ENCODE measurements around the gene FBXW9. TPM values are rescaled to one million over a fixed set of nuclear protein-coding genes. Genes with fewer than 3 reads are reported as not detected.

The FBXW9 gene
- total RNA-seq, 4 donors from 2014 or later: 5.9 to 13.7 (median 11.3) TPM

GRCh38 chr19:12675940-12676339, 20.5 kb downstream of the FBXW9 start:
- H3K4me3 ChIP-seq (replicated peaks in 1 of 3): no peak overlapping the region
- no peak overlapping the region for H3K27ac ChIP-seq
- intact Hi-C loops (cut with DNase I): loop anchor here (2.0 to 10.0 kb wide), 2 partner anchors 113 to 169 kb away; no protein-coding TSS in a partner anchor
- no peak for DNase-seq
- peaks cover 4 to 9% of the 10 kb centered on the region in 2 donors for H3K4me1 ChIP-seq
- H3K36me3 ChIP-seq: peaks cover 52 to 69% of the 10 kb centered on the region in 2 donors
- 92% methylated on average over 8 to 13 of the region's 15 CpGs for WGBS, 2 donors
- no peaks in the 10 kb centered on the region for H3K9me3 ChIP-seq
- TF ChIP-seq CTCF (IDR thresholded peaks at IDR 0.05): no peak
- TF ChIP-seq POLR2A (IDR thresholded peaks at IDR 0.05): no peak
- H3K27me3 ChIP-seq: no peaks in the 10 kb centered on the region

GRCh38 chr19:12675399-12675798, 21.0 kb downstream of the FBXW9 start:
- 95 to 96% methylated on average over 7 to 10 of the region's 10 CpGs for WGBS, 2 donors
- H3K27me3 ChIP-seq: no peaks in the 10 kb centered on the region
- TF ChIP-seq POLR2A (IDR thresholded peaks at IDR 0.05) (no peak), CTCF (IDR thresholded peaks at IDR 0.05) (no peak)
- peaks cover 52 to 69% of the 10 kb centered on the region in 2 donors for H3K36me3 ChIP-seq
- no peak for DNase-seq
- H3K4me3 ChIP-seq (replicated peaks in 1 of 3): no peak overlapping the region
- intact Hi-C loops (cut with DNase I): loop anchor here (2.0 to 10.0 kb wide), 2 partner anchors 113 to 169 kb away; no protein-coding TSS in a partner anchor
- no peak overlapping the region for H3K27ac ChIP-seq
- no peaks in the 10 kb centered on the region for H3K9me3 ChIP-seq
- H3K4me1 ChIP-seq: peaks cover 4 to 7% of the 10 kb centered on the region in 2 donors

- peaks cover 16 to 18% of the 10 kb centered on the region in 2 donors for H3K4me1 ChIP-seq
- H3K4me3 ChIP-seq (replicated peaks in 1 of 3): no peak overlapping the region
- no peak for DNase-seq
- no peak for TF ChIP-seq POLR2A (IDR thresholded peaks at IDR 0.05)
- no peak overlapping the region for H3K27ac ChIP-seq
- H3K9me3 ChIP-seq: no peaks in the 10 kb centered on the region
- H3K27me3 ChIP-seq: no peaks in the 10 kb centered on the region
- WGBS, 2 donors: 92% methylated on average over 7 to 10 of the region's 10 CpGs
- H3K36me3 ChIP-seq: peaks cover 32 to 48% of the 10 kb centered on the region in 2 donors
- intact Hi-C loops (cut with DNase I): loop anchor here (10.0 kb wide), 1 partner anchor 172 kb away; no protein-coding TSS in a partner anchor
These were observed 23.7 kb downstream of the FBXW9 start for GRCh38 chr19:12672744-12673143.

GRCh38 chr19:12670159-12670928, 26.1 kb downstream of the FBXW9 start:
- TF ChIP-seq POLR2A (IDR thresholded peaks at IDR 0.05) (no peak), CTCF (IDR thresholded peaks at IDR 0.05) (no peak)

GRCh38 chr19:12669270-12670158, 26.9 kb downstream of the FBXW9 start:
- 0 to 1% methylated on average over 31 to 39 of the region's 64 CpGs for WGBS, 2 donors
- peak; percentile 77 to 81 for DNase-seq
- Histone ChIP-seq H3K36me3 (peaks cover 17 to 19% of the 10 kb centered on the region in 2 donors), H3K9me3 (no peaks in the 10 kb centered on the region), H3K4me3 (replicated peaks in 1 of 3) (peak overlapping the region; percentile 55 to 61 (median 61)), H3K27me3 (no peaks in the 10 kb centered on the region), H3K4me1 (peaks cover 21 to 34% of the 10 kb centered on the region in 2 donors), H3K27ac (peak overlapping the region; percentile 89 to 98 (median 95))
- TF ChIP-seq CTCF (IDR thresholded peaks at IDR 0.05): no peak
- peak in 1 of 2 donors; percentile 50 for TF ChIP-seq POLR2A (IDR thresholded peaks at IDR 0.05)
- intact Hi-C loops (cut with DNase I): loop anchor here (10.0 kb wide), 1 partner anchor 175 kb away; no protein-coding TSS in a partner anchor

More at GRCh38 chr19:12670159-12670928, 26.1 kb downstream of the FBXW9 start:
- Histone ChIP-seq H3K4me3 (replicated peaks in 1 of 3) (peak overlapping the region; percentile 55 to 61 (median 61)), H3K9me3 (no peaks in the 10 kb centered on the region), H3K27ac (peak overlapping the region in 1 of 3 donors; percentile 95), H3K27me3 (no peaks in the 10 kb centered on the region), H3K36me3 (peaks cover 24 to 27% of the 10 kb centered on the region in 2 donors), H3K4me1 (peaks cover 21 to 34% of the 10 kb centered on the region in 2 donors)
- intact Hi-C loops (cut with DNase I): loop anchor here (10.0 kb wide), 1 partner anchor 174 kb away; no protein-coding TSS in a partner anchor
- 37 to 58% methylated on average over 17 to 26 of the region's 26 CpGs for WGBS, 2 donors
- DNase-seq: peak in 1 of 2 donors; percentile 7

All from thyroid gland (tissue), 4 donors.